Omental fat pad (tissue), 4 donors: ENCODE measurements around the gene DNAJB13. TPM values are rescaled to one million over a fixed set of nuclear protein-coding genes. Genes with fewer than 3 reads are reported as not detected.

Experiments
- ATAC-seq: fragments of 150-250 bp; one replicate; pipeline ENCODE4 v1.9.1; 2016; ENCODE audit warnings: mild to moderate bottlenecking, moderate library complexity; ENCODE audit not compliant: low FRiP score
- DNase-seq: peaks from one replicate; pipeline ENCODE4 v3.0.0-alpha.2; 2019; ENCODE audit warnings: low spot score
- CTCF ChIP-seq, 3 donors: fragments of 450-650 bp; IDR thresholded peaks; one replicate each; pipeline ENCODE4 v1.5.1; 2016 to 2017; ENCODE audit warnings: antibody characterized with exemption in 3 of 3, mild to moderate bottlenecking in 3 of 3, moderate library complexity in 2 of 3
- total RNA-seq, 4 donors: library from RNA; depleted of rRNA; stranded (reverse); fragments of >200 nt; gene quantifications; one replicate each; pipeline ENCODE4 v1.1.0, GENCODE V29; 2016

DNAJB13 gene
- total RNA-seq, 4 donors from 2014 or later: not detected

- ATAC-seq (no peak), DNase-seq (no peak)
- TF ChIP-seq CTCF (IDR thresholded peaks at IDR 0.05): no peak
These were observed 18.3 kb downstream of the DNAJB13 start for GRCh38 chr11:73969091-73969490.

DNA sequence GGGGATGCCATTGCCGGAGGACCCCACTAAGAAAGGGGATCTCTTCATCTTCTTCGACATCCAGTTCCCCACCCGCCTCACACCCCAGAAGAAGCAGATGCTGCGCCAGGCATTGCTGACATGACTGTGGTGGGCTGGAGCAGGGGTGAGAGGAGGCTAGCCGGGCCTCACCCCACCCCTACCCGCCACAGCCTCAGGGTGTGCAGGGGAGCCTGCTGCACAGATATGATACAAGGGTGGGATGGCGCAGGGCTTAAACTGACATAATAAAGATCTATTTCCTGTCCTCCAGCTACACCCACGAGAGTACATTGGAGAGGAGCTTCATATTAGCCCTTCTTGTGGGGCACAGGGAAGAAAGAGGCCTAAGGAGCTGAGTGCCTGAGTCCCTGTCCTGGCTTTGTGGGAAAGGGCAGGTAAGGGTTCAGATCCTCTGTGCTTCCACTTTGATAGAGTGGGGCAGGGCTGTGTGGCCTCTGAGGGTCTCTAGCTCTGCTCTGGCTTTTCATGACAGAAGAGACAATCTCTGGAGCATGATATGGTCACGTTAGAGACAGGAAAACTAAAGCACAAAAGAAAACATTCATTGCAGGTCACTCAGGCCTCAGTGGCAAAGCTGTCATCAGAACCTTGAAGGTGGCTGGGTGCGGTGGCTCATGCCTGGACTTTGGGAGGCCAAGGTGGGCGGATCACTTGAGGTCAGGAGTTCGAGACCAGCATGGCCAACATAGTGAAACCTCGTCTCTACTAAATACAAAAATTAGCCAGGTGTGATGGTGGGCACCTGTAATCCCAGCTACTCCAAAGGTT lies 19.4 kb downstream of the DNAJB13 start:
- ATAC-seq (no peak), DNase-seq (no peak)
- TF ChIP-seq CTCF (IDR thresholded peaks at IDR 0.05): no peak

GRCh38 chr11:73971175-73971719 lies 20.4 kb downstream of the DNAJB13 start:
- DNase-seq: no peak
- no peak for TF ChIP-seq CTCF (IDR thresholded peaks at IDR 0.05)

GRCh38 chr11:73972187-73972586 lies 21.4 kb downstream of the DNAJB13 start:
- ATAC-seq (no peak), DNase-seq (no peak)
- TF ChIP-seq CTCF (IDR thresholded peaks at IDR 0.05): no peak

More at GRCh38 chr11:73971175-73971719, 20.4 kb downstream of the DNAJB13 start:
- ATAC-seq: no peak

GRCh38 chr11:73972620-73973449 lies 22.0 kb downstream of the DNAJB13 start:
- no peak for ATAC-seq
- no peak for TF ChIP-seq CTCF (IDR thresholded peaks at IDR 0.05)
- DNase-seq: no peak

GRCh38 chr11:73974604-73975478 lies 24.0 kb downstream of the DNAJB13 start:
- DNase-seq: no peak
- ATAC-seq: no peak

More at GRCh38 chr11:73974604-73975478, 24.0 kb downstream of the DNAJB13 start:
- no peak for TF ChIP-seq CTCF (IDR thresholded peaks at IDR 0.05)
